Measurements from ENCODE around the gene DHRS3.
"Not testable (repeated sequence)": the region's sequence is repeated elsewhere in the genome, so short reads cannot be mapped to it uniquely, and the experiment has no call there.

DHRS3 gene

GRCh38 chr1:12527564-12527963 lies 90.4 kb downstream of the DHRS3 start:
- H3K27ac Mint-ChIP-seq: no peak overlapping the region
- ATAC-seq: no peak
- no peaks in the 10 kb centered on the region for H3K9me3 Mint-ChIP-seq
- H3K4me1 Mint-ChIP-seq: no peaks in the 10 kb centered on the region
- H3K27me3 Mint-ChIP-seq: no peaks in the 10 kb centered on the region
- no peak overlapping the region for H3K4me3 Mint-ChIP-seq
- H3K36me3 Mint-ChIP-seq: no peaks in the 10 kb centered on the region

GRCh38 chr1:12525311-12526181 lies 92.5 kb downstream of the DHRS3 start:
- Mint-ChIP-seq H3K4me3 (no peak overlapping the region), H3K27ac (no peak overlapping the region), H3K36me3 (no peaks in the 10 kb centered on the region), H3K27me3 (no peaks in the 10 kb centered on the region), H3K4me1 (no peaks in the 10 kb centered on the region), H3K9me3 (no peaks in the 10 kb centered on the region)
- no peak for ATAC-seq

GRCh38 chr1:12524266-12524665 lies 93.7 kb downstream of the DHRS3 start:
- Mint-ChIP-seq H3K27me3 (peaks cover 8% of the 10 kb centered on the region), H3K27ac (no peak overlapping the region), H3K4me1 (peaks cover 6% of the 10 kb centered on the region), H3K36me3 (peaks cover 6% of the 10 kb centered on the region), H3K9me3 (peaks cover 6% of the 10 kb centered on the region), H3K4me3 (no peak overlapping the region)
- ATAC-seq: no peak

- not testable (repeated sequence) for H3K27me3 Mint-ChIP-seq, H3K9me3 Mint-ChIP-seq, ATAC-seq, H3K27ac Mint-ChIP-seq, H3K4me3 Mint-ChIP-seq, H3K36me3 Mint-ChIP-seq
- H3K4me1 Mint-ChIP-seq: peaks cover 15% of the 10 kb centered on the region
Measured at GRCh38 chr1:12522780-12523179, 95.2 kb downstream of the DHRS3 start.

- H3K27ac Mint-ChIP-seq: no peak overlapping the region
- no peak overlapping the region for H3K4me3 Mint-ChIP-seq
- peaks cover 15% of the 10 kb centered on the region for H3K4me1 Mint-ChIP-seq
- H3K27me3 Mint-ChIP-seq: peaks cover 9% of the 10 kb centered on the region
- H3K36me3 Mint-ChIP-seq: peaks cover 12% of the 10 kb centered on the region
- peaks cover 6% of the 10 kb centered on the region for H3K9me3 Mint-ChIP-seq
- no peak for ATAC-seq
Measured at GRCh38 chr1:12521096-12521495, 96.9 kb downstream of the DHRS3 start.

- Mint-ChIP-seq H3K9me3 (peaks cover 6% of the 10 kb centered on the region), H3K36me3 (peaks cover 12% of the 10 kb centered on the region), H3K4me3 (no peak overlapping the region), H3K27ac (no peak overlapping the region), H3K4me1 (peaks cover 15% of the 10 kb centered on the region), H3K27me3 (peaks cover 9% of the 10 kb centered on the region)
- ATAC-seq: no peak
Measured at GRCh38 chr1:12519693-12520364, 98.2 kb downstream of the DHRS3 start.

GRCh38 chr1:12518931-12519692 lies 98.9 kb downstream of the DHRS3 start:
- peaks cover 12% of the 10 kb centered on the region for H3K36me3 Mint-ChIP-seq
- H3K9me3 Mint-ChIP-seq: peaks cover 6% of the 10 kb centered on the region
- peaks cover 9% of the 10 kb centered on the region for H3K27me3 Mint-ChIP-seq
- H3K4me1 Mint-ChIP-seq: peaks cover 15% of the 10 kb centered on the region
- peak overlapping the region; percentile 73 for H3K27ac Mint-ChIP-seq
- no peak overlapping the region for H3K4me3 Mint-ChIP-seq
- ATAC-seq: peak; percentile 86
